Measurements from ENCODE around the gene YY1.

Gene YY1

GRCh38 chr14:100317912-100318808 is 79.2 kb downstream of the YY1 start:
- peak; percentile 37 for DNase-seq

GRCh38 chr14:100320157-100320856 is 81.4 kb downstream of the YY1 start:
- no peak for DNase-seq

- DNase-seq: no peak
Measured at GRCh38 chr14:100321473-100322137, 82.7 kb downstream of the YY1 start.

GRCh38 chr14:100322138-100322957 is 83.4 kb downstream of the YY1 start:
- no peak for DNase-seq

GRCh38 chr14:100323121-100323941 is 84.4 kb downstream of the YY1 start, which contains the start of gene SLC25A47:
Gene SLC25A47 (plus strand): TSS chr14:100323339. CDS start chr14:100323415, 76 bp downstream.
- no peak for DNase-seq

GRCh38 chr14:100323942-100324307 is 85.0 kb downstream of the YY1 start:
- DNase-seq: no peak

- no peak for DNase-seq
Measured at GRCh38 chr14:100325231-100325632, 86.3 kb downstream of the YY1 start.

GRCh38 chr14:100325958-100326357 is 87.0 kb downstream of the YY1 start:
- no peak for DNase-seq

- no peak for DNase-seq
Measured at GRCh38 chr14:100327128-100327527, 88.2 kb downstream of the YY1 start.

GRCh38 chr14:100328495-100329163 is 89.7 kb downstream of the YY1 start:
- DNase-seq: no peak

- DNase-seq: no peak
Measured at GRCh38 chr14:100329233-100330006, 90.5 kb downstream of the YY1 start.

GRCh38 chr14:100330007-100330344 is 91.0 kb downstream of the YY1 start:
- no peak for DNase-seq

- DNase-seq: no peak
Measured at GRCh38 chr14:100330388-100330931, 91.5 kb downstream of the YY1 start.

GRCh38 chr14:100332071-100332639 is 93.2 kb downstream of the YY1 start:
- DNase-seq: no peak

All from activated gamma-delta T cell (primary cell).